ENCODE results near the gene TNNI2. TPM values are rescaled to one million over a fixed set of nuclear protein-coding genes. Genes with fewer than 3 reads are reported as not detected.
A peak's percentile ranks its signal among the peaks of the same experiment; 100 is the strongest.

The TNNI2 gene
- total and polyA plus RNA-seq, 12 donors: 0.55 to 21.8 (median 2.4) TPM; not detected in 3

DNA sequence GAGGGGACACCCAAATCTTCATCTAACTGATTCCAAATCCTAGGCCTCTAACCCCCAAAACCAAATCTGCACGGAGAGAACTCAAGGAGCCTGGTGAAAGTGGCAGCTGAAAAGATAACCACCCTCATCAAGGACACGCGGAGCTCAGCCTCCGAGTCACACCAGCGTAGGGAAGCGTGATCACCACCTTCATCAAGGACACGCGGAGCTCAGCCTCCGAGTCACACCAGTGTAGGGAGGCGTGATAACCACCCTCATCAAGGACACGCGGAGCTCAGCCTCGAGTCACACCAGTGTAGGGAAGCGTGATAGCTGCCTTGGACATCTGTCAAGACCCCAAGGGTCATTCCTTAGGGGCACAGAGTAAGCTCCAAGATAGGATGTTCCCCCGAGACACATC is 33.3 kb upstream of the TNNI2 start:
- H3K27me3 ChIP-seq: no peaks in the 10 kb centered on the region
- WGBS, 4 donors: 54 to 68% (median 58%) methylated on average over 8 to 15 of the region's 15 CpGs
- TF ChIP-seq POLR2A (IDR thresholded peaks at IDR 0.05): no peak
- TF ChIP-seq, protein P1, sequence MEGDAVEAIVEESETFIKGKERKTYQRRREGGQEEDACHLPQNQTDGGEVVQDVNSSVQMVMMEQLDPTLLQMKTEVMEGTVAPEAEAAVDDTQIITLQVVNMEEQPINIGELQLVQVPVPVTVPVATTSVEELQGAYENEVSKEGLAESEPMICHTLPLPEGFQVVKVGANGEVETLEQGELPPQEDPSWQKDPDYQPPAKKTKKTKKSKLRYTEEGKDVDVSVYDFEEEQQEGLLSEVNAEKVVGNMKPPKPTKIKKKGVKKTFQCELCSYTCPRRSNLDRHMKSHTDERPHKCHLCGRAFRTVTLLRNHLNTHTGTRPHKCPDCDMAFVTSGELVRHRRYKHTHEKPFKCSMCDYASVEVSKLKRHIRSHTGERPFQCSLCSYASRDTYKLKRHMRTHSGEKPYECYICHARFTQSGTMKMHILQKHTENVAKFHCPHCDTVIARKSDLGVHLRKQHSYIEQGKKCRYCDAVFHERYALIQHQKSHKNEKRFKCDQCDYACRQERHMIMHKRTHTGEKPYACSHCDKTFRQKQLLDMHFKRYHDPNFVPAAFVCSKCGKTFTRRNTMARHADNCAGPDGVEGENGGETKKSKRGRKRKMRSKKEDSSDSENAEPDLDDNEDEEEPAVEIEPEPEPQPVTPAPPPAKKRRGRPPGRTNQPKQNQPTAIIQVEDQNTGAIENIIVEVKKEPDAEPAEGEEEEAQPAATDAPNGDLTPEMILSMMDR (IDR thresholded peaks at IDR 0.05): no peak
- DNase-seq: peak in 4 of 7 donors; percentile 38 to 52 (median 51)
- no peaks in the 10 kb centered on the region for H3K9me3 ChIP-seq (replicated peaks in 1 of 3)
- H3K27ac ChIP-seq: no peak overlapping the region
- peaks cover 0 to 3% of the 10 kb centered on the region in 2 donors for H3K4me1 ChIP-seq (replicated peaks in 1 of 2)
- H3K36me3 ChIP-seq (replicated peaks in 1 of 2): no peaks in the 10 kb centered on the region
- intact Hi-C loops (cut with DNase I): no loop called here
- H3K4me3 ChIP-seq: no peak overlapping the region

DNA sequence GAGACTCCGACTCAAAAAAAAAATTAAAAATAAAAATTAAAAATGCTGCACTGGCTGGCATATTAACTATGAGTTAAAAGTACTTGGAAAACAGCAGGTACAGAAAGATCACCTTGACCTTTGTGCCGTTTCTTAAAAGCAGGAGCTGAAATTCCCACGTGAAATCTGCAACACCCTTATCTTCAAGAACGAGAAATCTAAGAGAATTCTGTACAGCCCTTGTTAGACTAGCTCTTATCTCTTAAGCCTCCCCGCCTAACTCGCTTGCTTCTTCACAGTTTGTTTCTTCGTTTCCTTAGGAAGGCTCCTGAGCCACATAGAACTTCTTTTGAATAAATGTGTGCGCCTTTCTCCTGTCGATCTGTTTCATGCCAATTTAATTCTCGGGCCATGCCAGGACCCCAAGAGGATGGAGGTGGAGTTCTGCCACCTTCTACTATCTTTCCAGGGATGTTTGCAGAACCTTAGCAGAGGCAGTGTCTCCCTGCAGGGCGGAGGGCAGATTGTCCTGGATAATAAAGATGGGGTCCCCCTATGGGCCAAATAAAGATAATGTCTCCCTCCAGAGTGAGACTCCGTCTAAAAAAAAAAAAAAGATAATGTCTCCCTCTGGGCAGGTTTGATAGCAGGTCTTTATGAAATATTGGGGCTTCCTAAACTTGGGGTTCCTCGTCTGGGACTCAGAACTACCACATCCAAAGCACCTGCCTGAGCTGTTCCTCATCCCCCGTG is 31.4 kb upstream of the TNNI2 start:
- WGBS, 4 donors: 62 to 64% (median 64%) methylated on average over 14 of the region's 14 CpGs
- Histone ChIP-seq H3K4me3 (no peak overlapping the region), H3K27ac (no peak overlapping the region), H3K4me1 (replicated peaks in 1 of 2) (peaks cover 0 to 3% of the 10 kb centered on the region in 2 donors), H3K36me3 (replicated peaks in 1 of 2) (no peaks in the 10 kb centered on the region), H3K9me3 (replicated peaks in 1 of 3) (no peaks in the 10 kb centered on the region), H3K27me3 (no peaks in the 10 kb centered on the region)
- TF ChIP-seq POLR2A (IDR thresholded peaks at IDR 0.05): no peak
- TF ChIP-seq, protein P1 (IDR thresholded peaks at IDR 0.05): no peak
- DNase-seq: no peak
- intact Hi-C loops (cut with DNase I): no loop called here

DNA sequence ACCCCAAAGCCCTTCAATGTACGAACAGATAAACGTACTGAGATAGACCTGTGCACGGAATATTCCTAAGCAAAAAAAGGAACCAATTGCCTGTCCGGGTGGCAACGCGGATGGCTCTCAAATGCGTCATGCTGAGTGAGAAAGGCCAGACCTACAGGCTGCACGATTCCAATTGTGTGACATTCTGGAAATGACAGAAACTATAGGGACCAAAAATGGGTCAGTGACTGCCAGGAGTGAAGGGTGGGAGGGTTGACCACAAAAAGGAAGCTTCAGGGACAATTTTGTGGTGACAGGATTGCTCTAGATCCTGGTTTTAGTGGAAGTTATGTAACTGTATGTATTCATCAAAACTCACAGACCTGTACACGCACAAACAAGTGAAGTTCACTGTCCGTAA is 28.0 kb upstream of the TNNI2 start:
- 69 to 77% (median 72%) methylated on average over 10 of the region's 10 CpGs for WGBS, 4 donors
- DNase-seq: no peak
- no peak overlapping the region for H3K4me3 ChIP-seq
- H3K36me3 ChIP-seq (replicated peaks in 1 of 2): no peaks in the 10 kb centered on the region
- no peaks in the 10 kb centered on the region for H3K4me1 ChIP-seq (replicated peaks in 1 of 2)
- H3K9me3 ChIP-seq (replicated peaks in 1 of 3): no peaks in the 10 kb centered on the region
- no peak overlapping the region for H3K27ac ChIP-seq
- TF ChIP-seq, protein P1 (IDR thresholded peaks at IDR 0.05): no peak
- no peak for TF ChIP-seq POLR2A (IDR thresholded peaks at IDR 0.05)
- intact Hi-C loops (cut with DNase I): no loop called here
- no peaks in the 10 kb centered on the region for H3K27me3 ChIP-seq

DNA sequence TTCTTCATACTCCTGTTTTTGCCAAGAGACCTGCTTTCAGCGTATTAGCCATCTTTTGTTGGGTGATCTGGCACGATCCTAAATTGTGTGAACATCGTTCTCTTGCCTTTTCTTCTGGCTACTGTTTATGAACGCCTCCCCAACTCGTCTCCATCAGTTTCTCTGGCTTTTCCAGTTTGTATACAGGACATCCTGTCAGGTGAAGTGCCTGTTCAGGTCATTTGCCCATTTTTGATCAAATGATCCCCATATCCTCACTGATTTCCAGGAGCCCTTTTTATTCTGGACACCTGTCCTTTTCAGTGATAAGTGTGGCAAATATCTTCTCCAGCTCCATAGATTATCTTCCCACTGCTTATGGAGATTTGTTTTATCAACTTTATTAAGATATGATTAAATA is 26.5 kb upstream of the TNNI2 start:
- H3K27me3 ChIP-seq: no peaks in the 10 kb centered on the region
- 72 to 86% (median 82%) methylated on average over 5 of the region's 5 CpGs for WGBS, 4 donors

More for the DNA sequence above, 26.5 kb upstream of the TNNI2 start:
- no peak overlapping the region for H3K27ac ChIP-seq
- H3K4me3 ChIP-seq: no peak overlapping the region
- no peaks in the 10 kb centered on the region for H3K36me3 ChIP-seq (replicated peaks in 1 of 2)
- no peaks in the 10 kb centered on the region for H3K9me3 ChIP-seq (replicated peaks in 1 of 3)
- H3K4me1 ChIP-seq (replicated peaks in 1 of 2): no peaks in the 10 kb centered on the region
- no peak for TF ChIP-seq POLR2A (IDR thresholded peaks at IDR 0.05)
- TF ChIP-seq, protein P1 (IDR thresholded peaks at IDR 0.05): no peak
- intact Hi-C loops (cut with DNase I): no loop called here
- no peak for DNase-seq
